ENCODE measurements around the gene NXPH3. TPM values are rescaled to one million over a fixed set of nuclear protein-coding genes. Genes with fewer than 3 reads are reported as not detected.

Gene NXPH3
- total RNA-seq, 1 experiment from 2014 or later: 0.10 TPM

- ChIA-PET POLR2A (interaction anchor here (1.4 kb wide), 1 partner anchor 137 kb away, joined by 3 read pairs; the partner anchor contains the start of gene PHB1), CTCF (no interaction called here), RAD21 (ENCODE audit: low non-redundant PET in 1 of 2, low total read pairs in 2 of 2, uncharacterized antibody in 2 of 2, unreplicated experiment in 2 of 2) (no interaction called here)
- no TSS peak for BruUV-seq (replicated peaks)
- TF ChIP-seq EGR1 (IDR thresholded peaks at IDR 0.05; ENCODE audit: low read depth) (no peak), POLR2A (IDR thresholded peaks at IDR 0.05; ENCODE audit: borderline replicate concordance, extremely low read depth, insufficient read depth, insufficient read length) (no peak), ZFX (IDR thresholded peaks at IDR 0.05) (no peak), CEBPB (IDR thresholded peaks at IDR 0.05; ENCODE audit: low read depth) (no peak), REST (IDR thresholded peaks at IDR 0.05; ENCODE audit: low read depth) (no peak), CBX3 (IDR thresholded peaks at IDR 0.05; ENCODE audit: low read depth) (no peak), MAX (IDR thresholded peaks at IDR 0.05) (no peak), ZBTB33 (IDR thresholded peaks at IDR 0.05; ENCODE audit: extremely low read depth, insufficient replicate concordance, low read length) (no peak), EZH2phosphoT487 (IDR thresholded peaks at IDR 0.05; ENCODE audit: borderline replicate concordance) (no peak), ZNF274 (IDR thresholded peaks at IDR 0.05; ENCODE audit: low read depth, low read length) (no peak), SP1 (IDR thresholded peaks at IDR 0.05; ENCODE audit: low read depth) (no peak), ELF1 (IDR thresholded peaks at IDR 0.05; ENCODE audit: borderline replicate concordance, low read depth) (no peak), CTCF (IDR thresholded peaks at IDR 0.05 in 2 of 3, conservative IDR thresholded peaks at IDR 0.05 in 1 of 3; ENCODE audit: borderline replicate concordance in 1 of 3, insufficient read depth in 1 of 3, low read depth in 2 of 3, low read length in 2 of 3) (no peak), POLR2AphosphoS5 (IDR thresholded peaks at IDR 0.05; ENCODE audit: low read depth, low read length) (no peak), SIN3A (IDR thresholded peaks at IDR 0.05; ENCODE audit: low read depth) (no peak), SRF (IDR thresholded peaks at IDR 0.05; ENCODE audit: low read depth) (no peak), ATF3 (IDR thresholded peaks at IDR 0.05) (no peak), JUND (IDR thresholded peaks at IDR 0.05) (no peak), TCF7L2 (IDR thresholded peaks at IDR 0.05; ENCODE audit: borderline replicate concordance, extremely low read depth, insufficient read depth, insufficient read length) (no peak)
- DNase-seq (ENCODE audit: low read depth, low spot score) (no peak), ATAC-seq (no peak)
- Histone ChIP-seq H3K9ac (ENCODE audit: low read length) (no peak overlapping the region), H3K27ac (ENCODE audit: low read depth, low read length) (no peak overlapping the region), H4K20me1 (ENCODE audit: insufficient read depth) (no peaks in the 10 kb centered on the region), H3K4me2 (ENCODE audit: low read length) (no peak overlapping the region), H2AFZ (ENCODE audit: low read depth, low read length, poor library complexity, severe bottlenecking) (no peak overlapping the region), H3K9me2 (ENCODE audit: insufficient read depth) (no peaks in the 10 kb centered on the region), H3K27me3 (ENCODE audit: insufficient read depth, low read length) (no peaks in the 10 kb centered on the region), H3K9me3 (ENCODE audit: control insufficient read depth in 1 of 2, insufficient read depth in 1 of 2, low read depth in 1 of 2, low read length in 2 of 2) (no peaks in the 10 kb centered on the region), H3K4me3 (replicated peaks in 1 of 2; ENCODE audit: low read depth in 1 of 2, low read length in 2 of 2) (no peak overlapping the region), H3K79me2 (ENCODE audit: insufficient read depth, low read length) (no peaks in the 10 kb centered on the region), H3K4me1 (ENCODE audit: control insufficient read depth in 1 of 2, insufficient read depth in 2 of 2, low read length in 2 of 2) (peaks cover 0 to 6% of the 10 kb centered on the region in 2 experiments; a peak in 1 of 4 replicates), H3K36me3 (ENCODE audit: control insufficient read depth in 1 of 2, insufficient read depth in 2 of 2, low read length in 2 of 2) (no peaks in the 10 kb centered on the region)
- intact Hi-C loops (cut with micrococcal nuclease): no loop called here
Observed at GRCh38 chr17:49551221-49552069, 24.2 kb upstream of the NXPH3 start.

Data from HCT116 (cell line).